WERI-Rb-1 (cell line): ENCODE measurements around the gene DENND5B.
"Not testable (repeated sequence)": the region's sequence is repeated elsewhere in the genome, so short reads cannot be mapped to it uniquely, and the experiment has no call there.

Experiments
- DNase-seq: peaks from one replicate; pipeline ENCODE4 v3.0.0-alpha.2; 2020
- H3K27ac ChIP-seq: fragments of 250-450 bp; sonication (Bioruptor Pico); 2 replicates; pipeline ENCODE4 v1.5.1; 2020; ENCODE audit warnings: mild to moderate bottlenecking, moderate library complexity
- H3K27me3 ChIP-seq: fragments of 250-450 bp; sonication (Bioruptor Pico); 2 replicates; pipeline ENCODE4 v1.5.1; 2021; ENCODE audit warnings: mild to moderate bottlenecking, low read depth, moderate library complexity; ENCODE audit not compliant: insufficient read depth, severe bottlenecking
- H3K36me3 ChIP-seq: fragments of 250-450 bp; sonication (Bioruptor Pico); 2 replicates; pipeline ENCODE4 v1.5.1; 2020; ENCODE audit warnings: mild to moderate bottlenecking, moderate library complexity
- H3K4me3 ChIP-seq: 2 replicates; pipeline ENCODE4 v1.5.1; 2011; ENCODE audit warnings: low read depth, mild to moderate bottlenecking, control low read depth, low read length
- H3K9me3 ChIP-seq: fragments of 250-450 bp; sonication (Bioruptor Pico); 2 replicates; pipeline ENCODE4 v1.5.1; 2021; ENCODE audit warnings: mild to moderate bottlenecking, moderate library complexity; ENCODE audit not compliant: severe bottlenecking
- CTCF ChIP-seq: IDR thresholded peaks from 2 replicates; pipeline ENCODE4 v1.5.1; 2011; ENCODE audit warnings: low read depth, mild to moderate bottlenecking, control low read depth, inconsistent platforms, low read length

DENND5B gene

DNA sequence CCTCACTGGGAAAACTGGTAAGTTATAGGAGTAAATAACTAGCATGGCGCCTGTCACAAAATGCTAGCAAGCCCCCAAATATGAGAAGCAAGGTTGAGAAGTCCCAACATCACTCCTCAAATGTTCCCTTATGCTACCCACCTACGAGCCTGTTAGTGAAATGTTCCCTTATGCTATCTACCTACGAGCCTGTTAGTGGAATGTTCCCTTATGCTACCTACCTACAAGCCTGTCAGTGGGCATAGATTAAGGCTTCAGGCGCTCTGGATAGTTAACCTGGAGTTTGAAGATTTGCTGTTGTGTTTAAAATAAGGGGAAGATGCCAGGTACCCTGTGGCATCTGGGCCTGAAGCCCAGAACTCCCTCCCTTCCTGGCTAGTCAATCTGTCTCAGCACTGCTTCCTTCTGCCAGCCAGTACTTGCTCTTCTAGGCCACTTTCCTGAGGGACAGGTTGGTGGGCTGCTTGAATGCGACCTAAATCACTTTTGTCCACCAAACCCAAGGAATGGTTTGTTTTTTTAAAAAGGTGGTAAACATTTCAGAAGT, 197.9 kb downstream of the DENND5B start:
- peaks cover 8% of the 10 kb centered on the region for H3K36me3 ChIP-seq
- H3K27ac ChIP-seq = no peak overlapping the region
- no peak overlapping the region for H3K4me3 ChIP-seq
- no peaks in the 10 kb centered on the region for H3K9me3 ChIP-seq
- DNase-seq = no peak
- H3K27me3 ChIP-seq = no peaks in the 10 kb centered on the region
- no peak for TF ChIP-seq CTCF

DNA sequence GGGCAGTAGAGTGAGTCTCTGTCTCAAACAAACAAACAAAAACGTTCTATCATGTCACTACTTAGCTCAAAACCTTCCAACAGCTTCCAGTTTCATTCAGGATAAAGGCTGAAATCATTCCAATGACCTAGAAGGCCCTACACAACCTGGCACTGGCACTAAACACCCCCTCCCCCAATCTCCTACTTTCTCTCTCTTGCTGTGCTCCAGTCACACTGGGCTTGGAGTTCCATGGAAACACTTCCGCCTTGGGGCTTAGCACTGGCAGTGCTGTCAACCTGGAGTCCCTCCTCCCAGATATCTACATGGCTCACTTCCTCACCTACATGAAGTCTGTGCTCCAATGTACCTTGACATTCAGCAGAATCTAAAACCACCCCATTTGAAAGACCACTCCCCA, 199.9 kb downstream of the DENND5B start:
- Histone ChIP-seq H3K36me3 (peaks cover 14% of the 10 kb centered on the region), H3K4me3 (no peak overlapping the region), H3K9me3 (no peaks in the 10 kb centered on the region), H3K27ac (no peak overlapping the region), H3K27me3 (no peaks in the 10 kb centered on the region)
- no peak for TF ChIP-seq CTCF
- DNase-seq = no peak

- no peak overlapping the region for H3K4me3 ChIP-seq
- no peak overlapping the region for H3K27ac ChIP-seq
- no peak for TF ChIP-seq CTCF
- H3K36me3 ChIP-seq = peaks cover 14% of the 10 kb centered on the region
- no peak for DNase-seq
- H3K27me3 ChIP-seq = no peaks in the 10 kb centered on the region
- no peaks in the 10 kb centered on the region for H3K9me3 ChIP-seq
These were observed 202.2 kb downstream of the DENND5B start for GRCh38 chr12:31388713-31389112.

DNA sequence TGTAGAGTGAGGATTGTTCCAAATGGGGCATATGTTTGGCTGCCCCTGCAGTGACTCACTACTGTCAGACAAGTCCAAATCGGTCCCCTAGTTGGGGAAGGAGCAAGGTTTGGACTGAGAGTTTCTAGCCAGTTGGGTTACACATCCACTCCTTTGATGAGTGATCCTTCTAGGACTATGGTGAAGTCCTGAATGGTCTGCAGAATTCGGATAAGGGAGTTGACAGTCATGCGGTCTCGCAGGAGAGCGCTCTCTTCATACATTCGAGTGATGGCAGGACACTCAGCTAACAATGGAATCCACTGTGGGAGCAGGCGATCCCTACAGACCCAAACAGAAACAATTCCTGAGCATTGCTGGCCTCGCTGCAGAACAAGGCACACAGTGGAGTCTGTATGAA, 203.5 kb downstream of the DENND5B start:
- DNase-seq = no peak
- peaks cover 12% of the 10 kb centered on the region for H3K36me3 ChIP-seq
- no peak overlapping the region for H3K27ac ChIP-seq
- no peaks in the 10 kb centered on the region for H3K9me3 ChIP-seq
- no peaks in the 10 kb centered on the region for H3K27me3 ChIP-seq
- TF ChIP-seq CTCF = no peak
- no peak overlapping the region for H3K4me3 ChIP-seq

DNA sequence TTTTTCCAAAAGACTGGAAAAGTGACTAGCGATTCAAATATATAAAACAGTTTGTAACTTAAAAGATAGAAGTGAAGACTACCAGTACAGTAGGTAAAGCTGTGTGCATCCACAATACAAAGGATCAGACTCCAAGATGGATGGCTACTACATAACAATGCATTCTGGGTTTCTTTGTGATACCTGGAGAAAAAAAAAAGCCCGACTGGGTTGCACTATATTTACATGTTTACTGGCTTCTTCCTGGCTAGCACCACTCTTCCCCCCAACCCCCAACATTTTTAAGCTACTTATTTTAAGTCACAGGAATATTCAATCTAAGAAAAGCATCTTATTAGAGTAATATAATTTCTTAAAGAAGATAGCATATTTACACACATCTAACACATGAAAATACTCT, 203.9 kb downstream of the DENND5B start:
- Histone ChIP-seq H3K4me3 (no peak overlapping the region), H3K27me3 (no peaks in the 10 kb centered on the region), H3K27ac (no peak overlapping the region), H3K9me3 (no peaks in the 10 kb centered on the region), H3K36me3 (peaks cover 8% of the 10 kb centered on the region; the same call in 1 of the 2 replicates)
- no peak for TF ChIP-seq CTCF
- no peak for DNase-seq

GRCh38 chr12:31386364-31386777, 204.6 kb downstream of the DENND5B start:
- H3K9me3 ChIP-seq = no peaks in the 10 kb centered on the region
- H3K27me3 ChIP-seq = no peaks in the 10 kb centered on the region
- no peak overlapping the region for H3K4me3 ChIP-seq
- TF ChIP-seq CTCF = no peak
- no peak overlapping the region for H3K27ac ChIP-seq
- DNase-seq = no peak
- peaks cover 8% of the 10 kb centered on the region; the same call in 1 of the 2 replicates for H3K36me3 ChIP-seq

DNA sequence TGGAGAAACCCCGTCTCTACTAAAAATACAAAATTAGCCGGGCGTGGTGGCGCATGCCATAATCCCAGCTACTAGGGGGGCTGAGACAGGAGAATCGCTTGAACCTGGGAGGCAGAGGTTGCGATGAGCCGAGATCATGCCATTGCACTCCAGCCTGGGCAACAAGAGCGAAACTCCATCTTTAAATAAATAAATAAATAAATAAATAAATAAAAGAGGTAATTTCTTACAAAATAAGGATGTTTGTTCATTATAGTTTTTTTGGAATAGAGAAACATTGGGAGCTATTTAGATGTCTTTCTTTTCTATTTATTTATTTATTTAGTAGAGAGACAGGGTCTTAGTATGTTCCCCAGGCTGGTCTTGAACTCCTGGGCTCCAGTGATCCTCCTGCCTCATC, 213.7 kb downstream of the DENND5B start:
- not testable (repeated sequence) for DNase-seq, H3K36me3 ChIP-seq, H3K27me3 ChIP-seq, H3K4me3 ChIP-seq, H3K27ac ChIP-seq, H3K9me3 ChIP-seq

GRCh38 chr12:31375422-31375821, 215.5 kb downstream of the DENND5B start:
- not testable (repeated sequence) for H3K27me3 ChIP-seq, H3K9me3 ChIP-seq, DNase-seq, H3K36me3 ChIP-seq, H3K4me3 ChIP-seq, H3K27ac ChIP-seq
